Measurements from ENCODE around the gene GRIK2.

- no peak for TF ChIP-seq CTCF (IDR thresholded peaks at IDR 0.05)
- TF ChIP-seq POLR2A (IDR thresholded peaks at IDR 0.05), result no peak
Measured at GRCh38 chr6:101992286-101992685, 598.8 kb downstream of the GRIK2 start.

Measured in adrenal gland (tissue), 5 donors.